GM19372 (cell line): Measurements from ENCODE around the gene ETFB.
"Not testable (repeated sequence)": the region's sequence is repeated elsewhere in the genome, so short reads cannot be mapped to it uniquely, and the experiment has no call there.

Experiments used
- ATAC-seq: cut with Tn5 transposase; IDR thresholded peaks from one replicate; pipeline ENCODE4 v1.9.1; 2021; ENCODE audit warnings: mild to moderate bottlenecking, low read depth, moderate library complexity; ENCODE audit not compliant: unreplicated experiment

Gene ETFB

GRCh38 chr19:51365965-51366388 lies at the start of gene ETFB:
Gene ETFB, minus strand, starts transcription at chr19:51366388. Its CDS starts 62 bp downstream, at chr19:51366326.
- ATAC-seq: no peak

GRCh38 chr19:51415187-51415586 lies 49.0 kb upstream of the ETFB start:
- no peak for ATAC-seq

- ATAC-seq: no peak
Observed at GRCh38 chr19:51410950-51411748, 45.0 kb upstream of the ETFB start.

DNA sequence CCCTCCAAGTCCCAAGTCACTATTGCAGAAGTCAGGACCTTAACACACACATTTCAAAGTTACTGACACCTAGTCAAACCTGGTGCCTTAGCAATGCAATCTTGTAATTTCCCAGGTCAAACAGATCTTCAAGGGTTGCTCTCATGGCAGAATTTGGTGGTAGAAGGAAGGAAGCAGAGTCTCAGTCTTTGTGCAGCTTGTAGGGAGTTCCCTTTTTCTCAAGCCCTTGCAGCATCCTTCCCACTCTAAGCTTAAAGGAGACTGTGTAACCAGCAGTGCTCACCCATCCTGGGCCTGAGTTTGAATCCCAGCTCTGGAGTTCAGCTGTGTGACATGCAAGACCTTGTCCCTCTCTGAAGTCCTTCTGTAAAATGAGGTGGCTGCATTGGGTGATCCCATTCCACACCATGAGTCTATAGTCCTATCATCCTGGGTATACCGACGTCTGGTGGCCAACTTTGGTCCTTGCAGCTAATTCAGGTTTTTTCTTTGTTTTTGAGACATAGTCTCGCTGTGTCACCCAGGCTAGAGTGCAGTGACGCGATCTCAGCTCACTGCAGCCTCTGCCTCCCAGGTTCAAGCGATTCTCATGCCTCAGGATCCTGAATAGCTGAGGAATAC lies 41.4 kb upstream of the ETFB start:
- ATAC-seq: no peak

DNA sequence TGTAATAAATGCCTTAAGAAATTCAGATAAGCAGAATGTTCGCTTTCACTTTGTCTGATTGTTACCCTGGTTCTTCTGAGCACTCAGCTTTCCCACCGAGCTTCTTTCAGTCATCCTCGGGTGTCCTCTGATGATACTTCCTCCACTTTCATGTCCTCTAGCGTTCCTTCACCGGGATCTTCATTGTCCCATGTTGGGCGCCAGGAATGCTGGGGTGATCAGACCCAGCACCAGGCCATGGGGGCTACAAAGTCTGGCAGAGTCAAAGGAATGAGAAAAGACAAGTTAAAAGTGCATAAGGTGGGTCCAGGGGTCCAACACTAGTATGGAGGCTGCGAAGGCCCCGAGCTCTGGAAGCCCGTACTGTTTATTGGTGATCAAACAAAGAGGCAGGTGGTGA lies 35.9 kb upstream of the ETFB start:
- ATAC-seq: no peak

DNA sequence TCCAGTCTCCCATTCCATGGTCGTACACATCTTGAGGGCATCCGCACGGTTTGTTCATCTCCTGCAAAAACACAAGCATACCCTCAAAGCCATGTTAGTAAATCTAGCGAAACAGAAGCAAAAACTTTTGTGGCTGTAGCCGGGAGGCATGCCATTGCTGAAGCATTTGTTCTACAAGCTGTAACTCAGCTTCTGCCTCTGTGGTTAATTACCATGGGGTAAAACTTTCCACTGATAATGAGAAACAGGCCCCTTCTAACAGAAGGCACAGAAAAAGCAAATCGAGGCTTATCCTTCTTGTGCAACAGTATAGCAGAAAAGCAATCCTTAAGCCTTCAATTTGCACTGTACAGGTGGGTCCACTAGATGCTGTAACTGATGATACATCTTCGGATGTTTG lies 33.7 kb upstream of the ETFB start:
- ATAC-seq: not testable (repeated sequence)

DNA sequence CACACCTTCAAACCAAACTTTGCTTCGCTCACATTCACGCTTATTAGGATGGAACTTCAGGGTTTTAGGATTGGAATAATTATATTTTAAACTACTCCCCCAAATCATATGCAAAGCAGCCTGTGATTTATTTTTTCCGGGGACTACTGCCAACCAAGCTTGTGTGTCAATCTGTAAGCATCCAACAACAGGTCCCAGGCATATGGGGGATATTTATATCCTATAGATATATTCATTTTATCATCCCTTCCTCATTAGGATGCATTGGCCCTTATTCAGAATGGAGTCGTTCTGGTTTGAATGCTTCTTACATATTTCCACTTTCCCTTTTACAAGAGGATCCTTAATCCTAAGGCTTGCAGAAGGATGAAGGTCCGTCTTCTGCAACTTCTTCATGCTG lies 33.0 kb upstream of the ETFB start:
- ATAC-seq: no peak

DNA sequence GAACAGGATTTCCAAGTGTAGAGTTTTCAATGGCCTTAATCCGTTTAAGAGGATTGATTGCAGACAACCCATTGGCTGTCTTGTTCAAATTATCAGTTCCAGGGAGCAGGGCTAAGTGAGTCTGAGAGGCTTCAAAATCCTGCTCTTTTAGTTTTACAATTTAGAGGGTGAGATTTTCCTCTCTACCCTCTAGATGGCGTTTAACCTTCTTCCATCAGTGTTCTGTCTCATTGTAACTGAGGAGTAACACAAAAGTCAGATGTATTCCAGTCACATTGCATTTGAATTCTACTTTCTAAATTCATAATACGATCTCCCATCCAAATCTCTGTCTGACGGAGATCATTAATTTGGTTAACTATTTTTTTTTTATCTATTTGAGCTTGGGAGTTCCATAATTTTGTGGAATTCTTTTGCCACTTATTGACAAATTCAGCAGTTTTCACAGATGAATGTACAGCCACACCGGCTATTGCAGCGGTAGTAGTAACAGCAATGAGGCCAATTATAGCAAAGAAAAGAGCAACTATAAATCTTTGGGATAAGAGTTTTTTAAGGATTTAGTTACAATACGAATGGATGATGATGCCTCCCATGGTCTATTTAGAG lies 32.0 kb upstream of the ETFB start:
- no peak for ATAC-seq

GRCh38 chr19:51397453-51397852 lies 31.3 kb upstream of the ETFB start:
- ATAC-seq: not testable (repeated sequence)

DNA sequence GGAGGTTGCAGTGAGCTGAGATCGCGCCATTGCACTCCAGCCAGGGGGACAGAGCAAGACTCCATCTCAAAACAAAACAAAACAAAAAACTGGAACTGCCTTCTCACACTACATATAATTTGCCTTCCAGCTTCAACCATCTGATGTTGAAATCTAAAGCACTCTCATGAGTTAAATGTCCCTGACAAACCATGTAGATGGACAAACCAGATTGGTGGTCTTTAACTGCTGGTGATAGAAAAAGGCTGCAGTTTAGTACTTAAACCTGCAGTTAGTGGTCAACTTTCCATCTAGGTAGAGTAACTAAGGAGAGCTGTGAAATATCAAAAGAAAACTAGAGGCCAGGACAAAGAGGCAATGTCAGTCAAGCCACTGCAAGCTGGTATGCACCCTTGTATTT lies 30.0 kb upstream of the ETFB start:
- no peak for ATAC-seq

GRCh38 chr19:51394050-51394836 lies 28.1 kb upstream of the ETFB start:
- peak; percentile 88 for ATAC-seq

GRCh38 chr19:51392701-51393100 lies 26.5 kb upstream of the ETFB start:
- ATAC-seq: no peak

GRCh38 chr19:51391073-51391611 lies 25.0 kb upstream of the ETFB start:
- no peak for ATAC-seq

GRCh38 chr19:51389143-51389542 lies 23.0 kb upstream of the ETFB start:
- no peak for ATAC-seq

GRCh38 chr19:51387924-51388389 lies 21.8 kb upstream of the ETFB start, which contains the start of gene LIM2:
Gene LIM2, minus strand, starts transcription at chr19:51387974. Its CDS starts 531 bp downstream, at chr19:51387443.
- ATAC-seq: no peak

GRCh38 chr19:51386882-51387520 lies 20.8 kb upstream of the ETFB start:
- ATAC-seq: no peak

GRCh38 chr19:51382004-51382403 lies 15.8 kb upstream of the ETFB start:
- no peak for ATAC-seq

GRCh38 chr19:51380379-51380778 lies 14.2 kb upstream of the ETFB start:
- no peak for ATAC-seq

GRCh38 chr19:51377422-51377821 lies 11.2 kb upstream of the ETFB start:
- no peak for ATAC-seq
